ENCODE measurements around the gene GATA3.

GATA3 gene

GRCh38 chr10:8051109-8051821 is 3.2 kb upstream of the GATA3 start:
- DNase-seq = no peak

DNA sequence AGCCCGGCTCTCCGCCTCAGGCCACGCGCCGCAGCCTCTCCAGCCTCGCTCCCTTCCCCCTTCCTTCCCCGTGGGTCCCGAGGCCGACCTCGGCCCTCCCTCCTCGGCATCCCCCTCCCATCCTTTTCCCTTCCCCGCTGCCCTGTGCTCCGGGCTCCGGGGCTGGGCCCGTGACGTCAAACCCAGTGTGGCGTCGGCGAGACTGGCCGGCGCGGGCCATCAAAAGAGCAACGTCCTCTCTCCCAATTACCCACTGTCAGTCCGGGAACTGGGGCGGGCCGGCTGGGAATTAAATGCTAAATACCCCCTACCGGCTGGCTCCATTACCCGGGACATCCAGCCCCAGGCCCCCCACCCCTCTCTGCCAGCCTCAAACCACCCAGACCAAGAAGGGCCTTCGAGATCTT is 2.6 kb upstream of the GATA3 start:
- DNase-seq = no peak

- no peak for DNase-seq
Measured at GRCh38 chr10:8052341-8052955, 2.0 kb upstream of the GATA3 start.

DNA sequence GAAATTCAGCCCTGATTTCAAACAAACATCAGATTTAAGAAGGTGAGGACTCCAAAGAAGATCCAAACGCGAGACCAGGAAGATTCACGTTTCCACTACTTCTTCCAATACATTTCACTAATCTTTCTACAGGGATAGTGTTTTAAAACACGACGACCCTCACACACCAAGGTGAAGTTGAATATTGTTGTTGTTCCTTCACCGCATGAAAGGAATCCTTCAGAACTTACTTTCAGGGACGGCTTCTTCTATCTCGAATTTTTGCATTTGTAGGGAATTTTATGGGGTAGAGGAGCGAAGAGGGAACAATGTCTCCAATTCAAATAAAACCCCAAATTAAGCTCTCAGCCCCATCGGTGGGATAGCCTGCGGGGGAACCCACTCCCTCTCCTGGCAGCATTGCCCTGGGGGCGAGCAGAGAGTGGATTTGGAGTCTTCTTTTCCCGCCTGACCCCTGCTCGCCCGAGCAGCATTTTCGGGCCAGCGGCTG is 1.5 kb upstream of the GATA3 start:
- DNase-seq = no peak

DNA sequence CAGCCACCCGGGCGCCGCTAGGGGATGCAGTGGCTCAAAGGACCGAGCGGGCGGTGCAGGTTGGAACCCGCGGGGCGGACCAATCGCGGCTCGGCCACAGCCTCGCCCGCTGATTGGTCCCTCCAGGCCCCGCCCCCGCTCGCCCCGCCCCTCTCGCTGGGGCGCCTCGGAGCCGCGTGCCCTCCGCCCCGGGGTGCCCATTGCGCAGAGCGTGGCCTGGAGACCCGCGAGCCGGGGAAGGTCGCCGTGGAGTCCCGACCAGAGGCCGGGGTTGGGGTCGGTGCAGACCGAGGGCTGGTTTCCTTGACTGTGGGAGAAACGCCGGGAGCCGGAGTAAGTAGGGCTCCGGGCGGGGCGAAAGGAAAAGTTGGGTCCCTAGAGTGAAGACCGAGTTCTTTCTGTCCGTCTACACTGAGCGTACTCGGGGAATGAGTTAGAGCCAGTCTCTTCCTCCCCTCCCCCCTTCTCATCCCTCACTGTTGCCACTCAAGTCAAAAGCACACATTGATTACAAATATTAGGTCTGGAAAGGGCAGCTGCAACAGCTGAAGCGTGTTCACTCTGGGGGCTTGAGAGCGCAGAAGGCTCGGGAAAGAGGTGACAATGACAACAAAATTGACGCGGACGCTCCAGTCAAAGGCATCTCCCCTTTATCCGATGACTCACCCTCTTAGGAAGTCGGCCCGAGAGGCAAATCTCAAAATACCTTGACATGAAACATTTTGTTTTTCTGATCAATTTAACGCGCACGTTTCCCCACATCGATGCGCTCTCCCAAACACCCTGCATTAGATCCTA is 843 bp upstream of the GATA3 start:
- DNase-seq = peak in 40 of 51 donors; percentile 2 to 76 (median 40)

DNA sequence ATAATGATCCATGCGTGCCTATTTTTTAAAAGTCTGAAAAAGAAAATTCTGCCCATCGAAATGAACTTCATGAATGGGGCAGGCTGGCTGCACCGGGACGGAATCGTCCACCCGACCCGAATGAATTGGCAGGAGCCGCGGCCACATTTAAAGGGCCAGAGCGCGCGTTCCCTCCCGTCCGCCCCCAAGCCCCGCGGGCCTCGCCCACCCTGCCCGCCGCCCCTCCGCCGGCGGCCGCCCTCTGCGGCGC is 319 bp upstream of the GATA3 start:
- DNase-seq = no peak

DNA sequence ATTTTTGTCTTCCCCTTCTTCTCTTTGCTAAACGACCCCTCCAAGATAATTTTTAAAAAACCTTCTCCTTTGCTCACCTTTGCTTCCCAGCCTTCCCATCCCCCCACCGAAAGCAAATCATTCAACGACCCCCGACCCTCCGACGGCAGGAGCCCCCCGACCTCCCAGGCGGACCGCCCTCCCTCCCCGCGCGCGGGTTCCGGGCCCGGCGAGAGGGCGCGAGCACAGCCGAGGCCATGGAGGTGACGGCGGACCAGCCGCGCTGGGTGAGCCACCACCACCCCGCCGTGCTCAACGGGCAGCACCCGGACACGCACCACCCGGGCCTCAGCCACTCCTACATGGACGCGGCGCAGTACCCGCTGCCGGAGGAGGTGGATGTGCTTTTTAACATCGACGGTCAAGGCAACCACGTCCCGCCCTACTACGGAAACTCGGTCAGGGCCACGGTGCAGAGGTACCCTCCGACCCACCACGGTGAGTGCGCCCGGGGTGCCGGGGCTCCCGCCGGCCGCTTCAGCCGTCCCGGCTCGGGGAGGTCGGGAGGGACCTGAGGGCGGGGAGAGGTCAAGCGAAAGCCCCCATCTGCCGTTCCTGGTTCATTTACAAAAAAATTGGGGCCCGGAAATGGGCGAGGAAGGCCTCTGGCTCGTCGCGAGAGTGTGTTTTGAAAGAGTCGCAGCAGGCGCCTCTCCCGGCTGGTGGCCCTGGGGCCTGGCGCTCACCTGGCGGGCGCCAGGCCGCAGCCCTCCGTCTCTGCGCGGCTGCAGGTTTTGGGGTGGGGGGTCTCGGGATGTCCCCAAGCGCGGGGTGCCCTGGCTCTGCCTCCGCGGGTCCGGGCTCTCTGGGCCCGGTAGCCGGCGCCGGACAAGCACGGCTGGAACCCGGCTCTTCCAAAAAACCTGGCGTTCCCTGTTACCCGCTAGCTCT is 1.2 kb downstream of the GATA3 start:
- DNase-seq = no peak

DNA sequence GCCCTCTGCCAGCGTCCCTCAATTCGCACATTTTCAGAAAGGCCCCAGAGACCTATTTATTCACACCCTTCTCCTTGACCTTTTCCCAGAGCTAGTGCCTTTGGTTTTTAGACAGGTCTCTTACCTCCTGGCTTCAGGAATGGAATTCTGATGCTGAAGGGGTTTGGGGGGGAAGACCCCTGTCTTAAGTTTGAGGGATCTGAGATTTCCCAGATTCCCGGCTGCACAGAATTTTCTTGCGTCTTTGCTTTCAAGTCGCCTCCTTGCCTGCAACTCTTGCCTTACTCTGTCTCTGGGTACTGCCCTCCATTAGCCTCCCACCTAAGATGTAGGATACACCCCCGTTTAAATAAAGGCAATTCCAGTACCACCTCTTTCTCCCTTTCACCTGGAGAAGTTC is 1.9 kb downstream of the GATA3 start:
- DNase-seq = no peak

DNA sequence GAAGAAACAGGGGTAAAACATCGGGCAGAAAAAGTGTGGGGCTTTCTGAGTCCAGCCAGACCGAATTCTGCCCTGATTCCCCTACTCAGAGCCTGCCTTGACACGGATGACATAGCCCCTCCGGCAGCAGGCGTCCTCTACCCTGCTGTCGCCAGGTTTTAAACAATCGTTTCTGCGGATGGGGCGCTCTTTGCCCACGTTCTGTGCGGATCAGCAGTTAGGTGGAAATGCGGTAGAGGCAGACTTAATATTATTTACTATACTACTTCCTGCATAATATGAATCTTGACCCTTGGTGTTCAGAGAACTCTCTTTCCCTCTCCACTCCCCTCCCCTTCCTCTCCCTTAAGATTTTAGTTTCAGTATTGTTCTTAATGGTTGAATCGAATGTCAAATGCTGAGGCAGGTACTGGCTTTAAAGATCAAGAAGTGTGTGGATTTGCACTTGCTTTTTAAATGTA is 2.4 kb downstream of the GATA3 start:
- no peak for DNase-seq

DNA sequence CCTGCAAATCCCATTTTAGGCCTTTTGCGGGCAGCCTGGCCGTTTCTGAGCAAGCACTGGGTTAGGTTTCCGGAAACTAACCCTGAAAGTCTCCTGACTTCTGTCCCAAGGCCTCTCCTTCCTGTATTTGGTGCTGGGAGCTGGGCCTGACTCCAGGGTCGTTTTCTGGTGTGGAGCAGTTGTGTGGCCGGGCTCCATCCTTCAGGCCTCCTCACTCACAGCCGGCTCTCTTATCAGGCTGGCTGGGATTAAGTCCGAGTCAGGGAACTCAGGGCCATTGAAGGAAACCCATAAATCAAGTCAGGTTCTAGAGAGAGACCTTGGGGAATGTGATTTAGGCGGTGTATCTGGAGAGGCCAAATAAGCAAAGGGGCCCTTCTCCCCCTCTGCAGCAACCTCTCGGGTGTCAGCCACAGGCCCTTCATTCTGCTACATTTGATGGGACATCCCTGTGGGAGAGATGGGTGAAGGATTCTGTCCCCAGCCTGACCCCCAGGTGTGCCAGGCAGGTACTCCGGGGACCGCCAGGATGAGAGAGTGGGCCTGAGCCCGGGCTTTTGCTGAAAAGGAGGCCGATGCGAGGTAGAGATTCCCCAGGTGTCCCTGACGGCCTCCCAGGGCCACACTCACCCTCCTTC is 3.3 kb downstream of the GATA3 start:
- no peak for DNase-seq

DNA sequence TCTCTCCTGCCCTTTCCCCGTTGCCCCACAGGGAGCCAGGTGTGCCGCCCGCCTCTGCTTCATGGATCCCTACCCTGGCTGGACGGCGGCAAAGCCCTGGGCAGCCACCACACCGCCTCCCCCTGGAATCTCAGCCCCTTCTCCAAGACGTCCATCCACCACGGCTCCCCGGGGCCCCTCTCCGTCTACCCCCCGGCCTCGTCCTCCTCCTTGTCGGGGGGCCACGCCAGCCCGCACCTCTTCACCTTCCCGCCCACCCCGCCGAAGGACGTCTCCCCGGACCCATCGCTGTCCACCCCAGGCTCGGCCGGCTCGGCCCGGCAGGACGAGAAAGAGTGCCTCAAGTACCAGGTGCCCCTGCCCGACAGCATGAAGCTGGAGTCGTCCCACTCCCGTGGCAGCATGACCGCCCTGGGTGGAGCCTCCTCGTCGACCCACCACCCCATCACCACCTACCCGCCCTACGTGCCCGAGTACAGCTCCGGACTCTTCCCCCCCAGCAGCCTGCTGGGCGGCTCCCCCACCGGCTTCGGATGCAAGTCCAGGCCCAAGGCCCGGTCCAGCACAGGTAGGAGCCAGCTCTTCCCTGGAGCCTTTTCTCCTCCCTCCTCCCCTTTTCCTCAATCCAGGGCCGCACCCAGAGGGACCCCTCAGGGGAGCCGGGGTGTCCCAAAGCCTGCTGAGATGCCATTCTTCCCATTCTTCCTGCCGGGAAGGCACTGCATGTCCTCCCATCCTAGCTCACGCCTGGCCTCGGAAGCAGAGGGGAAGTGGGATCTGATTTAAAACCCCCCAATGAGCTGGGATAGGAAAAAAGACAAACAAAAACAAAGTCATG is 4.0 kb downstream of the GATA3 start:
- no peak for DNase-seq

DNA sequence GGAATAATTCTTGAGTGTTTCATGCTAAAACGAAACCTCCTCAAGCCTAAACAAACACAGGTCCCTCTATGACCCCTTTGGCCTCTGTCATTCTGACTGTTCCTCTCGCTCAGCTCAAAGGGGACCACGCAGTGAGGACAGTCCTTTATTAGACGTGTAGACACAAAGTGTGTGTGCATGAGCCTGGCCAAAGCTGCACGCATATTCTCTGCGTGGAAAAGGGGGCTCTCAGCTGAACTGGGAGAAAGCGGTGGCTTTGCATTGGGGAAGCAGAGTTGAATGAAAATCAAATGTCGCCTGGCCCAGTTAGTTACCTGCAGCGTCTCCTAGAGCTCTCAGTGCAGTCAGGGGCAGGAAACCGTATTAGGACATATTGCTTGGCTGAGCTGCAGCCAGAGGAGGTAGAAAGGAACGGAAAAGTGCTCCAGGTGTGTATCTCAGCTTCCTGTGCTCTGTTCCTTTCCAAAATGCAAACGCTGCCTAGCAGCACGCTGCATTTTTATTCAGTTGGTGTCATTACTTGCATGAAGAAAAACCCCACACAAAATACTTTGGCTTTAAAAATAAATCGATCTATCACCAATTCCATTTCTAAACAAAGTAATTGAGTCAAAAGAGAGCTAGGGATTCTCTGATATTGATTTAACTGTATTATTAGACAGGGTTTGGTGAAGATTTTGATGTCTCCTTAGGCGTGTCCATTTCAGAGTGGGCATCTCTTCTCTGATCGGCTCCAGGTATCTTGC is 4.9 kb downstream of the GATA3 start:
- no peak for DNase-seq

GRCh38 chr10:8060010-8060703 is 5.7 kb downstream of the GATA3 start:
- no peak for DNase-seq

DNA sequence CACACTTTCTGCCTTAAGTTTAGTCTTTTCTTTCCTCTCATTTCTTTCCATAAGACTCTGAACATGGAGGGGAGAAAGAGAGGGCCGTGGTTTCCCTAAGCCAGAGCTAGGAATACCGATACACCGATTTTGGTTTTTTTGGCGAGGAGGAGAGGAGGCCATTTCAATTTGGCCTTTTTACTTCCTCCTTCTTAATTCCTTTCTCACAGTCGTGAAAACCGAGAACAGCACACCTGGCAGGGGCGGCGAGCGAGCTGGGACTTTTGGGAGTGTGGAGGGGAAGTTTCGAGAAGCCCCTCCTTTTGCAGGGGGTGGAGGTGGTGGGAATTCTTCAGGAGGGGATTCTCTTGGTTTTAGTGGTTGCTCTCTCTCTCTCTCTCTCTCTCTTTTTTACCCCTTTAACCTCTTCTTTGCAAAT is 6.2 kb downstream of the GATA3 start:
- DNase-seq = no peak

DNA sequence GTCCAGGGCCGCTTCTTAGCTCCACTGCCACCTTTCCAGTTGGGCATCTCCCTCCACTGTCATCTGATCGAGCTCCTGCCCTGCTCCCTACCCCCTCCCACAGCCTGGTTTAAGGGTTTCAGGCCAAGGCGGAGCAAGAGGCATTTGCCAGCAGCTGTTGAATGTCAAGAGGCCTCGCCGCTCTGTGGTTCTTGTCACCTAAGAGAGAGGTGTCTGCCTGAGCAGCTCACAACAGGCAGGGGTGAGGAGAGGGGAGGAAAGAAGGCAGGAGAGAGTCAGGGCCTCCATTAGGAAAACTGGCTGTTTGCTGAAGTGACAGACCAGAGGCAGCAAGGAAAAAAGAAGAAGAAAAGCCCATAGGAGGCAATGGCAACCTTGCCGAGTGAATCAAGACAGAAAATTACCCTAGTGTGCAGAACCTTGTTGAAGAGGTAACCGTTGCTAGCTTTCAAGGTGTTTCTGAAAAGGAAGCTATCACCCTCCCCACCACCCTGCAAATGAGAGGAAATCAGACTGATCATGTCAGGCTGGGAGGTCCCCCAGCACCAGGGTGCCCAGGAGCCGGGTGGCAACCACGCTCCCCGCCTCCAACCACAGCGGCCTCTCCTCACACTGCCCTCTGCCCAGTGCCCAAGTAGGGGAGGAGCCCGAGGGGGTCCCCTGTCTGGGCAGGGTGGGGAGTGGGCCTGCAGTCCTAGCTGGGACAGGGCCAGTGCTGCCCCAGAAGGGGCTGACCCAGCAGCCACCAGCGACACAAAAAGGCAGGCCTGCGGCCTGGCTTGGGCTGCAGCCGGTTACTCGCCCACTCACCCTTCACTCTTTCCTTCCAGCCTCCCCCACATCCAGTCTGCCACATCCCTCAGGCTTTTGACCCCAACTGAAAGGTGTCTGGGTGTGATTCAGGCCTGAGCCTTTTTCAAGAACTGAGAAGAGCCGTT is 7.1 kb downstream of the GATA3 start:
- DNase-seq = no peak

GRCh38 chr10:8063128-8063908 is 8.8 kb downstream of the GATA3 start:
- DNase-seq = no peak

DNA sequence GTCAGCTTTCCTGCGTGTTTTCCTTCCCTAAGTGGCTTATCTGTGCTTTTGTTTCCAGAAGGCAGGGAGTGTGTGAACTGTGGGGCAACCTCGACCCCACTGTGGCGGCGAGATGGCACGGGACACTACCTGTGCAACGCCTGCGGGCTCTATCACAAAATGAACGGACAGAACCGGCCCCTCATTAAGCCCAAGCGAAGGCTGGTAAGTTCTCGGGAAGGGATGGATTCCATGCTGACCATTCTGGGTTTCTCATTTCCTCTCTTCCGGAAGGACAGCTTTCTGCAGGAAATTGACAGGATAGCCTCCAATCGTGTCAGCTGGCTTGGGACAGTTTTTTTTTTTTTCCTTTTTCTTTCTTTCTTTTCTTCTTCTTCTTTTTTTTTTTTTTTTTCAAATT is 9.4 kb downstream of the GATA3 start:
- no peak for DNase-seq

All from hypothalamus (tissue), 51 donors.